DOHH2 (cell line): ENCODE data around the gene PLCL1.

ENCODE experiments used
- H3F3A ChIP-seq: fragments of 200-600 bp; sonication (generic), shearing (Covaris generic); 2 replicates; pipeline ENCODE4 v1.6.0; 2016; ENCODE audit warnings: antibody characterized with exemption, mild to moderate bottlenecking; ENCODE audit not compliant: control insufficient read depth, insufficient read depth
- H3K27ac ChIP-seq: fragments of 200-600 bp; sonication (generic); 2 replicates; pipeline ENCODE4 v1.5.1; 2014; ENCODE audit warnings: low read depth, mild to moderate bottlenecking, low read length, moderate library complexity
- H3K27me3 ChIP-seq: fragments of 200-600 bp; sonication (generic); 2 replicates; pipeline ENCODE4 v1.6.1; 2014; ENCODE audit warnings: mild to moderate bottlenecking, low read length, mixed read lengths; ENCODE audit not compliant: control insufficient read depth
- H3K36me3 ChIP-seq: fragments of 200-600 bp; sonication (generic); 2 replicates; pipeline ENCODE4 v1.6.1; 2014; ENCODE audit warnings: mild to moderate bottlenecking, low read length, moderate library complexity, mixed read lengths; ENCODE audit not compliant: control insufficient read depth
- H3K4me1 ChIP-seq: fragments of 200-600 bp; sonication (generic); 2 replicates; pipeline ENCODE4 v1.6.1; 2014; ENCODE audit warnings: mild to moderate bottlenecking, low read length, mixed read lengths; ENCODE audit not compliant: control insufficient read depth
- H3K4me2 ChIP-seq: fragments of 200-600 bp; sonication (generic); 2 replicates; pipeline ENCODE4 v1.6.0; 2014; ENCODE audit warnings: mild to moderate bottlenecking, low read length, moderate library complexity
- H3K4me3 ChIP-seq: fragments of 200-600 bp; sonication (generic); 2 replicates; pipeline ENCODE4 v1.5.1; 2014; ENCODE audit warnings: mild to moderate bottlenecking, low read length, mixed read lengths
- H3K79me2 ChIP-seq: fragments of 200-600 bp; sonication (generic); 2 replicates; pipeline ENCODE4 v1.6.1; 2014; ENCODE audit warnings: mild to moderate bottlenecking, low read length, mixed read lengths; ENCODE audit not compliant: control insufficient read depth
- H3K9me2 ChIP-seq: fragments of 200-600 bp; sonication (generic); replicated peaks from 2 replicates; pipeline ENCODE4 v1.6.1; 2014; ENCODE audit warnings: mild to moderate bottlenecking, low read length, mixed read lengths; ENCODE audit not compliant: control insufficient read depth
- H3K9me3 ChIP-seq: fragments of 200-600 bp; sonication (generic); 2 replicates; pipeline ENCODE4 v1.6.1; 2014; ENCODE audit warnings: antibody characterized with exemption, low read length, mixed read lengths; ENCODE audit not compliant: control insufficient read depth, insufficient read depth
- H4K20me1 ChIP-seq: fragments of 200-600 bp; sonication (generic); 2 replicates; pipeline ENCODE4 v1.6.0; 2014; ENCODE audit warnings: low read depth, mild to moderate bottlenecking, antibody characterized with exemption, low read length, moderate library complexity; ENCODE audit not compliant: control insufficient read depth, insufficient read depth
- EZH2phosphoT487 ChIP-seq: fragments of 200-600 bp; sonication (generic); IDR thresholded peaks from 2 replicates; pipeline ENCODE4 v1.6.1; 2017; ENCODE audit warnings: borderline replicate concordance, mild to moderate bottlenecking, antibody characterized with exemption, low read length, moderate library complexity, mixed read lengths
- TF ChIP-seq, protein P1 (sequence below): fragments of 200-600 bp; sonication (generic); IDR thresholded peaks from one replicate; pipeline ENCODE4 v1.5.1; 2014; ENCODE audit warnings: antibody characterized with exemption, mild to moderate bottlenecking, low read depth, low read length; ENCODE audit not compliant: poor library complexity, severe bottlenecking

Gene PLCL1

DNA sequence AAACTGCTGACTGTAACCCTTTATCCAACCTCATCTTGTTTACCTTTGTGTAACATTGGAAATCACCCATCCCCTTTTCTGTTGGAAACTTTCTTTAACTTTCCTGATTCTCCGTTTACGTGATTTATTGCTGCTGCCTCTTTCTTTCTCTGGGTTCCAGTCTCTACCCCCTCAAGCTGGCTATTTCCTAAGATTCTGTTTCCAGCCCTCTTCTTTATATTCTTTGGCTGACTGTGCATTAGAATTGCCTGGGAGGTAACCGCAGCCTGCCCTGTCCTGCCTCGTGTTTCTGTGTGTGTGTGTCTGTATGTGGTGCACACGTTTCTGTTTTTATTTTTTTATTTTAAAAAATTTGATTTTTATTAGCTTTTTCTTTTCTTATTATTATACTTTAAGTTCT, 229.2 kb downstream of the PLCL1 start:
- H3K27me3 ChIP-seq, result no peaks in the 10 kb centered on the region
- TF ChIP-seq, protein P1, sequence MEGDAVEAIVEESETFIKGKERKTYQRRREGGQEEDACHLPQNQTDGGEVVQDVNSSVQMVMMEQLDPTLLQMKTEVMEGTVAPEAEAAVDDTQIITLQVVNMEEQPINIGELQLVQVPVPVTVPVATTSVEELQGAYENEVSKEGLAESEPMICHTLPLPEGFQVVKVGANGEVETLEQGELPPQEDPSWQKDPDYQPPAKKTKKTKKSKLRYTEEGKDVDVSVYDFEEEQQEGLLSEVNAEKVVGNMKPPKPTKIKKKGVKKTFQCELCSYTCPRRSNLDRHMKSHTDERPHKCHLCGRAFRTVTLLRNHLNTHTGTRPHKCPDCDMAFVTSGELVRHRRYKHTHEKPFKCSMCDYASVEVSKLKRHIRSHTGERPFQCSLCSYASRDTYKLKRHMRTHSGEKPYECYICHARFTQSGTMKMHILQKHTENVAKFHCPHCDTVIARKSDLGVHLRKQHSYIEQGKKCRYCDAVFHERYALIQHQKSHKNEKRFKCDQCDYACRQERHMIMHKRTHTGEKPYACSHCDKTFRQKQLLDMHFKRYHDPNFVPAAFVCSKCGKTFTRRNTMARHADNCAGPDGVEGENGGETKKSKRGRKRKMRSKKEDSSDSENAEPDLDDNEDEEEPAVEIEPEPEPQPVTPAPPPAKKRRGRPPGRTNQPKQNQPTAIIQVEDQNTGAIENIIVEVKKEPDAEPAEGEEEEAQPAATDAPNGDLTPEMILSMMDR, result no peak
- TF ChIP-seq EZH2phosphoT487, result no peak
- no peaks in the 10 kb centered on the region for H4K20me1 ChIP-seq
- no peaks in the 10 kb centered on the region for H3K9me2 ChIP-seq
- no peaks in the 10 kb centered on the region for H3K79me2 ChIP-seq
- no peaks in the 10 kb centered on the region for H3K9me3 ChIP-seq
- H3K36me3 ChIP-seq, result no peaks in the 10 kb centered on the region
- H3K4me1 ChIP-seq, result no peaks in the 10 kb centered on the region
- no peaks in the 10 kb centered on the region for H3F3A ChIP-seq
- no peak overlapping the region for H3K4me2 ChIP-seq
- H3K27ac ChIP-seq, result no peak overlapping the region
- no peak overlapping the region for H3K4me3 ChIP-seq

DNA sequence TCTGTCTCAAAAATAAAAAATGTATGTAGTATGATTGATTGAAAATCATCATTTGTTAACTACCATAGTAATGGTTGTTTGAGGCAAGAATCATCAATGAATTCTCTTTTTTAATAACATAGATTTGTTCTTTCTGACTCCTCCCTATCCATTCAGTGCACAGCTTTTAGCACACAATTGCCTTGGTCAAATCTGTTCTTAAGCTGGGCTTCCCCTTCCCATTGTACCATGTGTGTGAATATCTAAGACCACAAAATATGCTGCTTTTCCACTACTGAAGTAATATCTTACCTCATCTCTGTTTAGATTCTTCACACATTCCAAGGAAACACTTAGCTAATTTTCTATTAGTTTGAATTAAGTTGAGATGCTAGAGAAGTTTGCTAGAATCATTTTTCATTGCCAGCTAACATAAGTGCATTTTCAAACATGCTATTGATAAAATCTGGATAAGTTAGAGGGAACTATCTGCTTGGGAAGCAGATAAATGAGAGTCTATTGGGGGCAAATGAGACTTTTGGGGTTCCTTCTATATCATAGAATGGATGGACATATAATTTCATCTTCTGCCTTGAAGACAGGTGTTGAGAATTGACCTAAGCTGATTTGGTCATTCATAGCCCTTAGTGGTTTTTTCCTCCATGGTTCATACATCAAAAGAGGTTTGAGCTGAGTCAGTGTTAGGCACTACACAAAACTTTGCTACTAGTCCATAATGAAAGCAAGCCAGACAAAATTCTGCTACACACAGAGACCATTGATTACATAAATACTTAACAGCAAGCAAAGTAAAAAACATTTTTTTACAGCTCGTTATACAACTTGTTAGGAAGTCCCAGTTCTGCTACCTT, 231.9 kb downstream of the PLCL1 start:
- no peaks in the 10 kb centered on the region for H3K36me3 ChIP-seq
- no peak overlapping the region for H3K27ac ChIP-seq
- H3K4me3 ChIP-seq, result no peak overlapping the region
- no peaks in the 10 kb centered on the region for H3K4me1 ChIP-seq
- H4K20me1 ChIP-seq, result no peaks in the 10 kb centered on the region
- H3K27me3 ChIP-seq, result no peaks in the 10 kb centered on the region
- H3F3A ChIP-seq, result no peaks in the 10 kb centered on the region
- no peaks in the 10 kb centered on the region for H3K9me2 ChIP-seq
- TF ChIP-seq, protein P1, result no peak
- TF ChIP-seq EZH2phosphoT487, result no peak
- no peak overlapping the region for H3K4me2 ChIP-seq
- H3K79me2 ChIP-seq, result no peaks in the 10 kb centered on the region
- H3K9me3 ChIP-seq, result no peaks in the 10 kb centered on the region

DNA sequence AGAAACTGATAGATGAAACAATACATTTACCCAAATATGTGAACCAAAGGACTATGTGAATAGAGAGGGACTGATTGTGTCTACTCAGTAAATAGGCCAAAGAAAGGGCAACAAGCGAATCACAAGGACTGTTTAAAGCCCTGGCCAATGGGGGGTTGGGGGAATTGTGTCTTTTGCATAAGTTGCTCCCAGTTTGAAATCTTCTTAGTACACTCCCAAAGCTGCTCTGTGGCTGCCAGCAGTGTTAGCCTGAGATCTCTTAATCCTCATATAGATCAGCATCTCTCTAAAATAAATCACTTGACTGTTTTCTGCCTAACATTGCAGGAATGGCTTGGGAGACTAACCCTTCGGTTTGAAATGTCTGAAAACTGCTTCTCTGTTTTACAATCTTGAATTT, 236.4 kb downstream of the PLCL1 start:
- no peaks in the 10 kb centered on the region for H3K4me1 ChIP-seq
- no peaks in the 10 kb centered on the region for H3K9me3 ChIP-seq
- no peak overlapping the region for H3K4me3 ChIP-seq
- H3K79me2 ChIP-seq, result no peaks in the 10 kb centered on the region
- H3K27me3 ChIP-seq, result no peaks in the 10 kb centered on the region
- H3K27ac ChIP-seq, result no peak overlapping the region
- TF ChIP-seq EZH2phosphoT487, result no peak
- TF ChIP-seq, protein P1, result no peak
- H3F3A ChIP-seq, result no peaks in the 10 kb centered on the region
- H4K20me1 ChIP-seq, result no peaks in the 10 kb centered on the region
- no peak overlapping the region for H3K4me2 ChIP-seq
- no peaks in the 10 kb centered on the region for H3K36me3 ChIP-seq
- no peaks in the 10 kb centered on the region for H3K9me2 ChIP-seq
